ENCODE data around the gene PRR15. TPM values are rescaled to one million over a fixed set of nuclear protein-coding genes. Genes with fewer than 3 reads are reported as not detected.
A peak's percentile ranks its signal among the peaks of the same experiment; 100 is the strongest.

Gene PRR15
- total and polyA plus RNA-seq, 8 donors, result 6.1 to 53.6 (median 10.3) TPM

DNA sequence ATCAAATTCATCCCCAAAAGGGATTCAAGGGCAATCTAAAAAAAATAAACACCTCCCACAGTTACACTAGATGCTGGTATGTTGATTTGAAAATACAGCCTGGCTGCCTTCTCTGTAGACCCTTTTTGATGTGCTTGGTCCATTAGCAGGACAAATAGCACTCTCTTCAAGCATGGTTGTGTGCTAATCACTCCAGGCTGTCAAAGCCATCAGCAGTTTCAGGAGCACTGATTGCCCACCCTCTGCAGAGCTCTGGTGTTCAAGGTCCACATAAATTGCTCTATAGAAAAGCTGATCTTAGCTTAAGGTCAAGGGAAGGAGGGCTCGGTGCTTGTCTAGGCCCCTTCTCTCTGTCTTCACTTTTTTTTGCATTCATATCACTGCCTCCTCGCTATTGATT is 35.4 kb downstream of the PRR15 start:
- Histone ChIP-seq H3K9me3 (no peaks in the 10 kb centered on the region), H3K27ac (peak overlapping the region in 4 of 5 donors; percentile 3 to 66 (median 59)), H3K27me3 (no peaks in the 10 kb centered on the region), H3K4me1 (peaks cover 0 to 11% (median 3%) of the 10 kb centered on the region in 4 donors), H3K36me3 (no peaks in the 10 kb centered on the region), H3K4me3 (no peak overlapping the region)
- intact Hi-C loops (cut with DNase I; ENCODE audit: low total_unique reads), result no loop called here
- peak in 1 of 2 donors; percentile 29 for DNase-seq
- TF ChIP-seq POLR2A (IDR thresholded peaks at IDR 0.05), result no peak
- TF ChIP-seq, protein P1, sequence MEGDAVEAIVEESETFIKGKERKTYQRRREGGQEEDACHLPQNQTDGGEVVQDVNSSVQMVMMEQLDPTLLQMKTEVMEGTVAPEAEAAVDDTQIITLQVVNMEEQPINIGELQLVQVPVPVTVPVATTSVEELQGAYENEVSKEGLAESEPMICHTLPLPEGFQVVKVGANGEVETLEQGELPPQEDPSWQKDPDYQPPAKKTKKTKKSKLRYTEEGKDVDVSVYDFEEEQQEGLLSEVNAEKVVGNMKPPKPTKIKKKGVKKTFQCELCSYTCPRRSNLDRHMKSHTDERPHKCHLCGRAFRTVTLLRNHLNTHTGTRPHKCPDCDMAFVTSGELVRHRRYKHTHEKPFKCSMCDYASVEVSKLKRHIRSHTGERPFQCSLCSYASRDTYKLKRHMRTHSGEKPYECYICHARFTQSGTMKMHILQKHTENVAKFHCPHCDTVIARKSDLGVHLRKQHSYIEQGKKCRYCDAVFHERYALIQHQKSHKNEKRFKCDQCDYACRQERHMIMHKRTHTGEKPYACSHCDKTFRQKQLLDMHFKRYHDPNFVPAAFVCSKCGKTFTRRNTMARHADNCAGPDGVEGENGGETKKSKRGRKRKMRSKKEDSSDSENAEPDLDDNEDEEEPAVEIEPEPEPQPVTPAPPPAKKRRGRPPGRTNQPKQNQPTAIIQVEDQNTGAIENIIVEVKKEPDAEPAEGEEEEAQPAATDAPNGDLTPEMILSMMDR (IDR thresholded peaks at IDR 0.05), result no peak
- TF ChIP-seq EP300 (IDR thresholded peaks at IDR 0.05), result no peak
- no peak for TF ChIP-seq POLR2AphosphoS5 (IDR thresholded peaks at IDR 0.05)
- WGBS, 5 donors, result 32 to 59% (median 51%) methylated on average over 2 of the region's 2 CpGs

DNA sequence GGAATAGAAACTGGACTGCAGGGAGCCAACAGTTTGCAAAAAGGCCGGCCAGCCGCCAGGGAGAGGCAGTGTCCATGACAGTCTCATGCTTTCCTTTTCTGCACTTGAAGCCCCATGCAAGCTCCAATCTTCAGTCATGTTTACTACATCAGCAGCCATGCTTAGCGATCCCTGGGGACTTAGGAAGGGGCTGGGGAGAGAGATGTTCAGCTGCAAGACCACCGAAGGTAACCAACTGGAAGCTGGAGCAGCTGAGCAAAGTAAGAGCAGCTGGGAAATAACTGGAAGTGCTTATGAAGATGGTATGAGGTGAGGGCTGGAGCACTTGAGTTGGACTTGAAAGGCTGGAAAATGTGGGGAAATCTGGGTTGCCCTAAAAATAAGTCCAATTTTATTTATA is 37.0 kb downstream of the PRR15 start:
- Histone ChIP-seq H3K36me3 (no peaks in the 10 kb centered on the region), H3K4me3 (no peak overlapping the region), H3K27me3 (no peaks in the 10 kb centered on the region), H3K9me3 (no peaks in the 10 kb centered on the region), H3K27ac (no peak overlapping the region), H3K4me1 (peaks cover 0 to 11% (median 6%) of the 10 kb centered on the region in 4 donors)
- TF ChIP-seq EP300 (IDR thresholded peaks at IDR 0.05) (no peak), POLR2AphosphoS5 (IDR thresholded peaks at IDR 0.05) (no peak), POLR2A (IDR thresholded peaks at IDR 0.05) (no peak)
- TF ChIP-seq, protein P1 (IDR thresholded peaks at IDR 0.05), result no peak
- 89 to 99% (median 92%) methylated on average over 4 of the region's 4 CpGs for WGBS, 5 donors
- DNase-seq, result no peak
- intact Hi-C loops (cut with DNase I; ENCODE audit: low total_unique reads), result no loop called here

DNA sequence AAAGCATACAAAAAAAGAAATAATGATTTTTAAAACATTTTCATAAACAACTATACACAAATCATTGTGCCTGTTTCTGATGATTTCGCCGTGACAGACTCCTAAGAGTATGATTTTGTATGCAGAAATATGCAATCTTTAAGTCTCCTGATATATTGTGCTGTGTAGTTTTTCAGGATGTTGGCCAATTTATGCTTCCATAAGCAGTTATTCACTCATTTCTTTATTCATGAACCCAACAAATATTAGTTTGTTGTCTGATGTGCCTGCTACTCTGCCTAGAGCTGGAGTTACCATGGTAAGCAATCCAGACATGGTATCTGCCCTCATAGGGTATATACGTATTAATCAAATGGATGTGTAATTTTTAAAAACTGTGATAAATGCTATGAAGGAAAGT is 40.4 kb downstream of the PRR15 start:
- WGBS, 5 donors, result 93 to 98% (median 98%) methylated on average over 3 of the region's 3 CpGs
- Histone ChIP-seq H3K4me3 (no peak overlapping the region), H3K36me3 (no peaks in the 10 kb centered on the region), H3K4me1 (peaks cover 0 to 37% (median 12%) of the 10 kb centered on the region in 4 donors), H3K27ac (no peak overlapping the region), H3K9me3 (no peaks in the 10 kb centered on the region), H3K27me3 (no peaks in the 10 kb centered on the region)
- no peak for DNase-seq
- intact Hi-C loops (cut with DNase I; ENCODE audit: low total_unique reads), result no loop called here
- no peak for TF ChIP-seq POLR2AphosphoS5 (IDR thresholded peaks at IDR 0.05)

DNA sequence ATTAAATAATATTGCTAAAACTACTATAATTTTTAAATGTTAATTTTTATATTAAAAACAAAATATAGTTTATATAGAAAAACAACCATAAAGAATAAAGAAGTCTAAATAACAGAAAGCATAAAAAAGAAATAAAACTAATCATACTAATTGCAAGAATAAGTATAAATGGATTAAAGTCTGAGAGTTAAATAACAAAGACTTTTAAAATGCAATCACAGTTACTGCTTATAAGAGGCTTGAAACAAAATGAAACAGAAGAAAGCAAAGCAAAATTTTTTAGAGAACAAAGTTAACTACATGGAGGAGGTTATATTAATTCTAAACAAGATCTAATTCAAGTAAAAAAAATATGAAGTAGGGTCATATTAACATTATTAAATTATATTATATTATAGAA is 41.1 kb downstream of the PRR15 start:
- no peak for TF ChIP-seq POLR2AphosphoS5 (IDR thresholded peaks at IDR 0.05)
- TF ChIP-seq EP300 (IDR thresholded peaks at IDR 0.05), result no peak
- TF ChIP-seq, protein P1 (IDR thresholded peaks at IDR 0.05), result no peak
- no peak for TF ChIP-seq POLR2A (IDR thresholded peaks at IDR 0.05)
- H3K36me3 ChIP-seq, result no peaks in the 10 kb centered on the region
- H3K27me3 ChIP-seq, result no peaks in the 10 kb centered on the region
- no peak overlapping the region for H3K4me3 ChIP-seq
- H3K9me3 ChIP-seq, result no peaks in the 10 kb centered on the region
- DNase-seq, result no peak
- no peak overlapping the region for H3K27ac ChIP-seq
- peaks cover 0 to 43% (median 13%) of the 10 kb centered on the region in 4 donors for H3K4me1 ChIP-seq
- intact Hi-C loops (cut with DNase I; ENCODE audit: low total_unique reads), result no loop called here

DNA sequence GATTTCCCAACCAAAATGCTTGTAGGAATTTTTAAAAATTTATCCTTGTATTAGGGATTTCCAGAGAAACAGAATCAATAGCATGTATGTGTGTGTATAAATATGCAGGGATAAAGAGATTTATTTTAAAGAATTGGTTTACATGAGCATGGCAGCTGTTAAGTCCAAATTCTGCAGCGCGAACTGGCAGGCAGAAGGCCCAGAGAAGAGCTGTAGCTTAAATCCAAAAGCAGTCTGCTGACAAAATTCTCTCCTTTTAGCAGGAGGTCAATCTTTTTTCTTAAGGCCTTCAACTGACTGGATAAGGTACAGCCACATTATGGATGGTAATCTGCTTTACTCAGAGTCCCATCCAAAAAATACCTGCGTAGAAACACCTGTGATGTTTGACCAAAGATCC is 42.0 kb downstream of the PRR15 start:
- no peak overlapping the region for H3K4me3 ChIP-seq
- WGBS, 5 donors, result 51 to 65% (median 58%) methylated on average over 3 of the region's 3 CpGs
- H3K27ac ChIP-seq, result peak overlapping the region; percentile 40 to 77 (median 66)
- intact Hi-C loops (cut with DNase I; ENCODE audit: low total_unique reads), result no loop called here
- no peaks in the 10 kb centered on the region for H3K27me3 ChIP-seq
- no peaks in the 10 kb centered on the region for H3K36me3 ChIP-seq
- peaks cover 0 to 47% (median 16%) of the 10 kb centered on the region in 4 donors for H3K4me1 ChIP-seq
- TF ChIP-seq, protein P1 (IDR thresholded peaks at IDR 0.05), result no peak
- TF ChIP-seq EP300 (IDR thresholded peaks at IDR 0.05) (no peak), POLR2AphosphoS5 (IDR thresholded peaks at IDR 0.05) (no peak), POLR2A (IDR thresholded peaks at IDR 0.05) (no peak)
- H3K9me3 ChIP-seq, result no peaks in the 10 kb centered on the region
- DNase-seq, result peak in 1 of 2 donors; percentile 30

All from stomach (tissue), 9 donors.